ENCODE data around the gene CFAP53. TPM values are rescaled to one million over a fixed set of nuclear protein-coding genes. Genes with fewer than 3 reads are reported as not detected.
"Not testable (repeated sequence)": the region's sequence is repeated elsewhere in the genome, so short reads cannot be mapped to it uniquely, and the experiment has no call there.

The CFAP53 gene
- total RNA-seq, 2 donors from 2014 or later: 0.35 TPM; not detected in 1

DNA sequence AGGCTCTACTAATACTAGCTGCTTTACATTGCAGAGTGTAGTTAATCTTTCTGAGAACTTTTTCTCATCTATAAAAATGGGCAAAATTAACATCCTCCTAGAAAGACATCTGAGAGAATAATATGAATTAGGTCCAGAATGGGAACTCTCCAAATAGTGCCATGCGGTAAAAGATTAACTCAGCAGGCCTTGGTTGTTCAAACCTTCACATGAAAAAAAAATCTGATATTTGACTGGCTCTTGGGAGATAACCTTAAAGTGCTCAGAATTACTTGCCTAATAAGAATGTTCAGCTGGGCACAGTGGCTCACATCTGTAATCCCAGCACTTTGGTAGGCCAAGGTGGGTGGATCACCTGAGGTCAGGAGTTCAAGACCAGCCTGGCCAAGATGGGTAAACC lies 26.7 kb upstream of the CFAP53 start:
- H3K36me3 ChIP-seq: no peaks in the 10 kb centered on the region
- ATAC-seq (ENCODE audit: insufficient number of reproducible peaks, low FRiP score, low read depth) (no peak), DNase-seq (ENCODE audit: low spot score) (no peak)
- peaks cover 0 to under 1% of the 10 kb centered on the region in 2 donors for H3K4me1 ChIP-seq (ENCODE audit: control insufficient read depth in 1 of 2, low read depth in 2 of 2)
- H3K27ac ChIP-seq: no peak overlapping the region
- H3K9me3 ChIP-seq: no peaks in the 10 kb centered on the region
- no peaks in the 10 kb centered on the region for H3K27me3 ChIP-seq (replicated peaks; ENCODE audit: insufficient read depth)
- TF ChIP-seq, protein P1, sequence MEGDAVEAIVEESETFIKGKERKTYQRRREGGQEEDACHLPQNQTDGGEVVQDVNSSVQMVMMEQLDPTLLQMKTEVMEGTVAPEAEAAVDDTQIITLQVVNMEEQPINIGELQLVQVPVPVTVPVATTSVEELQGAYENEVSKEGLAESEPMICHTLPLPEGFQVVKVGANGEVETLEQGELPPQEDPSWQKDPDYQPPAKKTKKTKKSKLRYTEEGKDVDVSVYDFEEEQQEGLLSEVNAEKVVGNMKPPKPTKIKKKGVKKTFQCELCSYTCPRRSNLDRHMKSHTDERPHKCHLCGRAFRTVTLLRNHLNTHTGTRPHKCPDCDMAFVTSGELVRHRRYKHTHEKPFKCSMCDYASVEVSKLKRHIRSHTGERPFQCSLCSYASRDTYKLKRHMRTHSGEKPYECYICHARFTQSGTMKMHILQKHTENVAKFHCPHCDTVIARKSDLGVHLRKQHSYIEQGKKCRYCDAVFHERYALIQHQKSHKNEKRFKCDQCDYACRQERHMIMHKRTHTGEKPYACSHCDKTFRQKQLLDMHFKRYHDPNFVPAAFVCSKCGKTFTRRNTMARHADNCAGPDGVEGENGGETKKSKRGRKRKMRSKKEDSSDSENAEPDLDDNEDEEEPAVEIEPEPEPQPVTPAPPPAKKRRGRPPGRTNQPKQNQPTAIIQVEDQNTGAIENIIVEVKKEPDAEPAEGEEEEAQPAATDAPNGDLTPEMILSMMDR (IDR thresholded peaks at IDR 0.05): no peak
- no peak overlapping the region for H3K4me3 ChIP-seq

DNA sequence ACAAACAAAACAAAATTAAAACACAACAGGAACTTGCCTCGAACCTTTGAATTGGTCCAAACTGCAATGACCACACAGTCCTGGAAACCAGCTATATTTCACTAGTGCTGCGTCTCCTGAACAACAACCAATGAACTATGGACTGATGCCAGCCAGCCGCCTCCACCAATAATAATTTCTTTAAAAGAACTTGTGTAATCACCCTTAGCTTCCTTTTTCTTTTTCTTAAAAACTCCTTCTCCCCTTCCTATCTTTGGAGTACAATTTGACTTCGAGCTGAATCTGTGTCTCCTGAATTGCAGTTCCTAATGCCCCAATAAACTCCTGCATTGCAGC lies 22.8 kb upstream of the CFAP53 start:
- ATAC-seq (ENCODE audit: insufficient number of reproducible peaks, low FRiP score, low read depth) (no peak), DNase-seq (ENCODE audit: low spot score) (no peak)
- TF ChIP-seq, protein P1 (IDR thresholded peaks at IDR 0.05): no peak
- no peak overlapping the region for H3K4me3 ChIP-seq
- H3K27me3 ChIP-seq (replicated peaks; ENCODE audit: insufficient read depth): no peaks in the 10 kb centered on the region
- no peak overlapping the region for H3K27ac ChIP-seq
- H3K9me3 ChIP-seq: no peaks in the 10 kb centered on the region
- peaks cover under 1% of the 10 kb centered on the region for H3K36me3 ChIP-seq
- peaks cover 0 to 6% of the 10 kb centered on the region in 2 donors for H3K4me1 ChIP-seq (ENCODE audit: control insufficient read depth in 1 of 2, low read depth in 2 of 2)

- Histone ChIP-seq H3K4me3 (peak overlapping the region; percentile 98), H3K27ac (peak overlapping the region; percentile 82 to 91)
- DNase-seq (ENCODE audit: low spot score); ATAC-seq (ENCODE audit: insufficient number of reproducible peaks, low FRiP score, low read depth); H3K4me1 ChIP-seq (ENCODE audit: control insufficient read depth in 1 of 2, low read depth in 2 of 2); H3K9me3 ChIP-seq; H3K27me3 ChIP-seq (replicated peaks; ENCODE audit: insufficient read depth); H3K36me3 ChIP-seq: not testable (repeated sequence)
Observed at GRCh38 chr18:50288348-50289107, 22.2 kb upstream of the CFAP53 start.

- no peaks in the 10 kb centered on the region for H3K9me3 ChIP-seq
- peaks cover 0 to 6% of the 10 kb centered on the region in 2 donors for H3K4me1 ChIP-seq (ENCODE audit: control insufficient read depth in 1 of 2, low read depth in 2 of 2)
- TF ChIP-seq, protein P1 (IDR thresholded peaks at IDR 0.05): peak; percentile 51
- H3K27ac ChIP-seq: peak within 1 kb of the TSS; percentile 82 to 91
- peak; percentile 98 for ATAC-seq (ENCODE audit: insufficient number of reproducible peaks, low FRiP score, low read depth)
- peaks cover 10% of the 10 kb centered on the region for H3K36me3 ChIP-seq
- H3K27me3 ChIP-seq (replicated peaks; ENCODE audit: insufficient read depth): no peaks in the 10 kb centered on the region
- peak within 1 kb of the TSS; percentile 98 for H3K4me3 ChIP-seq
- peak; percentile 95 for DNase-seq (ENCODE audit: low spot score)
Observed at GRCh38 chr18:50287441-50288347, 21.4 kb upstream of the CFAP53 start, which contains the start of gene CXXC1. Gene CXXC1, minus strand, starts transcription at chr18:50287692. Its CDS starts 103 bp downstream, at chr18:50287589.

DNA sequence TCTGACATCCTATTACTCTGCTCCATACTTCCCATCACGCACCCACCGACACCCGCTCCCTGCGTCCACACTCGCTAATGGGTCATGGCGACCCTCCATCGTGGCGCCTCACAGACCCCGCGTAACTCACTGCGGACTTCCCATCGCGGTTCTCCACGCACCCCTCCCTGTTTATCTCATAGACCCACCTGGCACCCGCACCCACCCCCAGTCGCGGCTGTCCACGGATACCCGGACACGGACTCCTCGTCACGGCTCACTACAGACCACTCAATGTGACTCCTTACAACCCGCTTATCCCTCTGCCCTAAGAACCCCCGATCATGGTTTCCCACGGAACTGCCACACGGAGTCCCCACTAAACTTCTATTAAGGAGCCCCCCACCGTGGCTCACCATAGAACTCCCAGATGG lies 20.7 kb upstream of the CFAP53 start:
- no peak for DNase-seq (ENCODE audit: low spot score)

More for the DNA sequence above, 20.7 kb upstream of the CFAP53 start:
- Histone ChIP-seq H3K27me3 (replicated peaks; ENCODE audit: insufficient read depth) (no peaks in the 10 kb centered on the region), H3K36me3 (peaks cover 12% of the 10 kb centered on the region), H3K27ac (peak overlapping the region; percentile 82 to 91), H3K9me3 (no peaks in the 10 kb centered on the region), H3K4me1 (ENCODE audit: control insufficient read depth in 1 of 2, low read depth in 2 of 2) (peaks cover 0 to 8% of the 10 kb centered on the region in 2 donors), H3K4me3 (peak overlapping the region; percentile 98)
- TF ChIP-seq, protein P1 (IDR thresholded peaks at IDR 0.05): no peak
- ATAC-seq (ENCODE audit: insufficient number of reproducible peaks, low FRiP score, low read depth): no peak

All from thoracic aorta (tissue), 2 donors.